ENCODE results near the gene RSPH1. TPM values are rescaled to one million over a fixed set of nuclear protein-coding genes. Genes with fewer than 3 reads are reported as not detected.

RSPH1 gene
- total RNA-seq, 6 experiments from 2014 or later, result 0.18 to 0.55 (median 0.22) TPM; not detected in 1

- Histone ChIP-seq H3K4me1 (no peaks in the 10 kb centered on the region), H3K4me3 (no peak overlapping the region), H3K36me3 (no peaks in the 10 kb centered on the region), H3K27ac (no peak overlapping the region), H3K27me3 (no peaks in the 10 kb centered on the region), H3K9me3 (no peaks in the 10 kb centered on the region)
- DNase-seq, result no peak
- TF ChIP-seq POLR2A (IDR thresholded peaks at IDR 0.05), result no peak
- TF ChIP-seq, protein P1, sequence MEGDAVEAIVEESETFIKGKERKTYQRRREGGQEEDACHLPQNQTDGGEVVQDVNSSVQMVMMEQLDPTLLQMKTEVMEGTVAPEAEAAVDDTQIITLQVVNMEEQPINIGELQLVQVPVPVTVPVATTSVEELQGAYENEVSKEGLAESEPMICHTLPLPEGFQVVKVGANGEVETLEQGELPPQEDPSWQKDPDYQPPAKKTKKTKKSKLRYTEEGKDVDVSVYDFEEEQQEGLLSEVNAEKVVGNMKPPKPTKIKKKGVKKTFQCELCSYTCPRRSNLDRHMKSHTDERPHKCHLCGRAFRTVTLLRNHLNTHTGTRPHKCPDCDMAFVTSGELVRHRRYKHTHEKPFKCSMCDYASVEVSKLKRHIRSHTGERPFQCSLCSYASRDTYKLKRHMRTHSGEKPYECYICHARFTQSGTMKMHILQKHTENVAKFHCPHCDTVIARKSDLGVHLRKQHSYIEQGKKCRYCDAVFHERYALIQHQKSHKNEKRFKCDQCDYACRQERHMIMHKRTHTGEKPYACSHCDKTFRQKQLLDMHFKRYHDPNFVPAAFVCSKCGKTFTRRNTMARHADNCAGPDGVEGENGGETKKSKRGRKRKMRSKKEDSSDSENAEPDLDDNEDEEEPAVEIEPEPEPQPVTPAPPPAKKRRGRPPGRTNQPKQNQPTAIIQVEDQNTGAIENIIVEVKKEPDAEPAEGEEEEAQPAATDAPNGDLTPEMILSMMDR (IDR thresholded peaks at IDR 0.05), result no peak
- intact Hi-C loops (cut with DNase I), result loop anchor here in 1 of 2 donors (10.0 kb wide), 1 partner anchor 297 kb away; no protein-coding TSS in a partner anchor
- ATAC-seq, result no peak
- 69% methylated on average over 4 of the region's 6 CpGs for WGBS (ENCODE audit: insufficient coverage, low coverage, low lambda C conversion rate, missing lambda C conversion rate)
Observed at GRCh38 chr21:42441963-42442362, 54.1 kb downstream of the RSPH1 start.

DNA sequence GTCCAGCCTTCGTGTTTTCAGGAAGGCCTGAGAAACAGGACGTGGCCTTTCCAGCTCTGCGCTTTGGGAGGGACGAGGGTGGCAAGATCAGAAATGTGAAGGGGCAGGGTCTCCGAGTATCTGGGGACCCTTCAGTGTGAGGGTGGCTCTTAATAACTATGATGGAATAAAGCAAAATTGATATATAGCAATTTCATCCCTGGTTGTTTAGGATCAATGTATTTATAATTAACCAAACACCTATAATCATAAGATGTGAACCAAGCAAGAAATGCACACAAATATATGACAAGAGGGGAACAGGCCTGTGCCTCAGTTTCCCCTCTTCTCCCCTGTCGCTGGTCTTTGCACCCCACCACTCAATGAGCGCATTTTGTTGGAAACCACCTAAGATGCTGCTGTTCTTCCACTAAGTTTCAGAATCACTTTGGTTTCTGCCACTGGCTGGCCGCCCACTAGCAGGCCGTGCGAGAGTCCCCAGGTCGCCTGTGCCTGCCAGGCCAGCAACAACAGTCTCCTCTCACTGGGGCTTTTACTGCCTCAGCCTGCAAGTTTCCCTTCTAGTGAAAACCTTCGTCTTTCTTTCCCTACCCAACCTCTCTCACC lies 55.7 kb downstream of the RSPH1 start:
- no peak overlapping the region for H3K4me3 ChIP-seq
- H3K27me3 ChIP-seq, result no peaks in the 10 kb centered on the region
- DNase-seq (no peak), ATAC-seq (no peak)
- 62% methylated on average over 12 of the region's 12 CpGs for WGBS (ENCODE audit: insufficient coverage, low coverage, low lambda C conversion rate, missing lambda C conversion rate)
- intact Hi-C loops (cut with DNase I), result loop anchor here in 1 of 2 donors (10.0 kb wide), 1 partner anchor 295 kb away; no protein-coding TSS in a partner anchor
- no peaks in the 10 kb centered on the region for H3K36me3 ChIP-seq
- H3K4me1 ChIP-seq, result no peaks in the 10 kb centered on the region
- no peak overlapping the region for H3K27ac ChIP-seq
- no peaks in the 10 kb centered on the region for H3K9me3 ChIP-seq
- TF ChIP-seq POLR2A (IDR thresholded peaks at IDR 0.05), result no peak
- TF ChIP-seq, protein P1 (IDR thresholded peaks at IDR 0.05), result no peak

DNA sequence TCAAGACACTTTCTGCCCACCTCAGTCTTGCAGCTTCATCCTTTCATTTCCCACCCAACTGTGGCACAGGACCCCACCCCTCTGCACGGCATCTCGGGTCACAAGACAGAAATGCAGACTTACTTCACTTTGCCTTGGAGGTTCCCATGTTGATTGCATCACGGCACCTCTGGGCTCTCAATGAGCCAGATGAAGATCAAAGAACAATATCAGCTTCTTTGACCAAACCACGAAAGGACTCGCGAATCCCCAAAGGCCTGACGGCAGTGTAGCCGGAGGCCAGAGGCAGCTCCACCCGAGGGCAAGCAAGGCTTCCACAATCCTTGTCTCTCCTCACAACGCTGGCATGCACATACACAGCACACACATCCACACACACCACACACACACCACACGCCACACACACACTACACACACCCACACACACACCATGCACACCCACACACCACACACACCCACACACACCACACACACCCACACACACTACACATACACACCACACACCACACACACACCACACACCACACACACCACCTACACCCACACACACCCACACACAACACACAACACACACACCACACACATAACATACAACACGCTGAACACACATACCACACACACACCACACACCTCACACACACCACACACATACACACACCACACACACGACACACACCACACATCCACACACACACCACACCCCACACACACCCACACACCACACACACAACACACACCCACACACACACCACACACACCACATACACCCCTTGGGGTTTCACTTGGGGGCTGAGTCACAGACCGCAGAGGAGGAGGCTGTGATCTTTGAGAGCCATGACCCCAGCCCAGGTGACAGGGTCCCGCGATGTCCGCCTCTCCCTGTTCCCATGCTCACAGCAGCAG lies 56.5 kb downstream of the RSPH1 start:
- intact Hi-C loops (cut with DNase I), result loop anchor here in 1 of 2 donors (10.0 kb wide), 1 partner anchor 295 kb away; no protein-coding TSS in a partner anchor
- no peaks in the 10 kb centered on the region for H3K36me3 ChIP-seq
- DNase-seq (no peak), ATAC-seq (no peak)
- no peaks in the 10 kb centered on the region for H3K4me1 ChIP-seq
- H3K9me3 ChIP-seq, result no peaks in the 10 kb centered on the region
- WGBS (ENCODE audit: insufficient coverage, low coverage, low lambda C conversion rate, missing lambda C conversion rate), result 65% methylated on average over 12 of the region's 17 CpGs
- TF ChIP-seq POLR2A (IDR thresholded peaks at IDR 0.05), result no peak
- H3K27ac ChIP-seq, result no peak overlapping the region
- no peaks in the 10 kb centered on the region for H3K27me3 ChIP-seq
- H3K4me3 ChIP-seq, result no peak overlapping the region

DNA sequence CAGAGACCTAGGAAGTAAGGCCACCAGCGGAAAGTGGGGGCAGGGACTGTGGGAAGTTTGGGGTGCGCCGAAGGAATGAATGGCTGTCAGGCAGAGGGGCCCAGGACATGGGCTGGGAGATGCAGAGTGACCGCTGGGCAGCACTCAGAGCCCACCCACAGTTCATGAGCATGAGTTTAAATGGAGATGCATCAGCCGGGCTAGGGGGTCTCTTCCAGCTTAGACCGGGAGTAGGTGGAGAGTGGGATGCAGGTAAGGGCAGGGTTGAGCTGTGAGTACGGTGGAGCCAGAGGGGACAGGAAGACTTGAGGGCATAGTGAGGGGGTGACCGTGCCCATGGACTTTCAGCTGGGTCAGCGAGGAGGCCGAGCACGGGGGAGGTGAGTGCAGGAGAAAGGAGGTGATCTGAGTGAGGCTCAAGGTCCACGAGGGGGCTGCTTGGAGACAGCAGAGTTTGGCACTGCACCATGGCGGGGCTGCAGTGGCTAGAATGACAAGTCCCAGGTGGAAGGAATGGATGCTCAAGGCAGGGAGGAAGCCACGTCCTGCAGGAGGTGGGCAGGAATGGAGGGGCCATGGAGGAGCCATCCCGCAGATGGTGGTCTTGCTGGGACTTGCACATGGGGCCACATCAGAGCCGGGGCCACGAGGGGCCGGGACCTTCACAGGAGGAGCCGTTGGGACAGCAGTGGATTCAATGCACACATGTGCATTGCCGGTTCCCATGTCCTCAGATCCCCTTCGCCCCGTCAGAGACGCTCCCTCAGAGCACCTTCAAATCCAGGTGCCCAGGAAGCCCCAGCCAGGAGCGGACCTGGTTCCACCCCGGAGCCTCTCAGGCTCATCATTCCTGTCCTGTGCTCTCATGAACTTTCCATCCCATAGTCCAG lies 57.5 kb downstream of the RSPH1 start:
- no peak for ATAC-seq
- Histone ChIP-seq H3K4me1 (no peaks in the 10 kb centered on the region), H3K27me3 (no peaks in the 10 kb centered on the region), H3K36me3 (no peaks in the 10 kb centered on the region), H3K9me3 (no peaks in the 10 kb centered on the region), H3K27ac (no peak overlapping the region), H3K4me3 (no peak overlapping the region)
- TF ChIP-seq, protein P1 (IDR thresholded peaks at IDR 0.05), result no peak
- TF ChIP-seq POLR2A (IDR thresholded peaks at IDR 0.05), result no peak
- intact Hi-C loops (cut with DNase I), result no loop called here
- no peak for DNase-seq
- whole genome bisulfite sequencing (ENCODE audit: insufficient coverage, low coverage, low lambda C conversion rate, missing lambda C conversion rate), result 90% methylated on average over 11 of the region's 25 CpGs
